HG03025 (cell line): ENCODE results near the gene ACE.

ENCODE experiments used
- ATAC-seq: cut with Tn5 transposase; IDR thresholded peaks from one replicate; pipeline ENCODE4 v1.9.1; 2021; ENCODE audit warnings: mild to moderate bottlenecking, moderate library complexity; ENCODE audit not compliant: unreplicated experiment, low FRiP score

The ACE gene

GRCh38 chr17:63476854-63477479 lies at the start of gene ACE:
Gene ACE (plus strand): TSS chr17:63477061. CDS start chr17:63477095, 34 bp downstream.
- ATAC-seq: no peak

- no peak for ATAC-seq
Observed at GRCh38 chr17:63429766-63430165, 47.1 kb upstream of the ACE start.

GRCh38 chr17:63430223-63430622 lies 46.6 kb upstream of the ACE start:
- ATAC-seq: no peak

GRCh38 chr17:63431618-63431938 lies 45.3 kb upstream of the ACE start:
- no peak for ATAC-seq

GRCh38 chr17:63431939-63432804 lies 44.7 kb upstream of the ACE start:
- ATAC-seq: no peak

GRCh38 chr17:63433746-63434591 lies 42.9 kb upstream of the ACE start:
- no peak for ATAC-seq

- no peak for ATAC-seq
Observed at GRCh38 chr17:63434951-63435571, 41.8 kb upstream of the ACE start.

GRCh38 chr17:63435681-63436522 lies 41.0 kb upstream of the ACE start:
- no peak for ATAC-seq

GRCh38 chr17:63436523-63437110 lies 40.2 kb upstream of the ACE start:
- ATAC-seq: no peak

GRCh38 chr17:63437287-63438091 lies 39.4 kb upstream of the ACE start:
- ATAC-seq: no peak

GRCh38 chr17:63438092-63439051 lies 38.5 kb upstream of the ACE start:
- ATAC-seq: no peak

- no peak for ATAC-seq
Observed at GRCh38 chr17:63439687-63440086, 37.2 kb upstream of the ACE start.

GRCh38 chr17:63440127-63440769 lies 36.6 kb upstream of the ACE start:
- ATAC-seq: no peak

GRCh38 chr17:63440770-63441335 lies 36.0 kb upstream of the ACE start:
- ATAC-seq: no peak

- no peak for ATAC-seq
Observed at GRCh38 chr17:63441654-63442053, 35.2 kb upstream of the ACE start.

GRCh38 chr17:63442074-63442473 lies 34.8 kb upstream of the ACE start:
- no peak for ATAC-seq

- no peak for ATAC-seq
Observed at GRCh38 chr17:63442549-63443035, 34.3 kb upstream of the ACE start.
